H1 (cell line): ENCODE data around the gene UMAD1. TPM values are rescaled to one million over a fixed set of nuclear protein-coding genes. Genes with fewer than 3 reads are reported as not detected.

Experiments
- CTCF ChIA-PET: fragments of 300-600 bp; sonication (Branson Sonifier 250); formaldehyde crosslinking; loops from one replicate; lab custom pipeline; 2021; ENCODE audit not compliant: partially characterized antibody; lab: Charles Lee
- POLR2A ChIA-PET: fragments of 300-600 bp; sonication (Branson Sonifier 250); formaldehyde crosslinking; loops from one replicate; lab custom pipeline; 2021; ENCODE audit warnings: inconsistent platforms; ENCODE audit not compliant: partially characterized antibody; lab: Charles Lee
- DNase-seq, 2 experiments: peaks; one replicate each; pipeline versions ENCODE4 v3.0.0 to v3.0.0-alpha.2; 2010 to 2022; ENCODE audit warnings: low spot score in 2 of 2, low read depth in 1 of 2, mixed read lengths in 1 of 2
- FAIRE-seq: peaks from 2 replicates; lab custom pipeline; 2011; peaks lifted over from hg19 to GRCh38; lab: Jason Lieb, UNC
- H2AFZ ChIP-seq: 2 replicates; pipeline ENCODE4 v1.8.1; 2012; ENCODE audit warnings: low read length, inconsistent platforms
- H2AK5ac ChIP-seq: 2 replicates; pipeline ENCODE4 v1.6.1; 2013; ENCODE audit warnings: low read depth, low read length
- H2BK120ac ChIP-seq: replicated peaks from 2 replicates; pipeline ENCODE3; 2013; ENCODE audit warnings: low read depth, low read length, inconsistent platforms
- H2BK12ac ChIP-seq: 2 replicates; pipeline ENCODE4 v1.6.1; 2013; ENCODE audit warnings: low read depth, low read length
- H2BK15ac ChIP-seq: 2 replicates; pipeline ENCODE4 v1.6.1; 2013; ENCODE audit warnings: low read length
- H2BK20ac ChIP-seq: 2 replicates; pipeline ENCODE4 v1.6.1; 2013; ENCODE audit warnings: low read length
- H2BK5ac ChIP-seq: 2 replicates; pipeline ENCODE4 v1.6.1; 2013; ENCODE audit warnings: low read depth, low read length
- H3K14ac ChIP-seq: 2 replicates; pipeline ENCODE4 v1.6.1; 2013; ENCODE audit warnings: inconsistent platforms; ENCODE audit not compliant: insufficient read length
- H3K18ac ChIP-seq: 2 replicates; pipeline ENCODE4 v1.6.1; 2013; ENCODE audit warnings: low read length; ENCODE audit errors: extremely low read depth
- H3K23ac ChIP-seq: 2 replicates; pipeline ENCODE4 v1.6.1; 2013; ENCODE audit warnings: inconsistent platforms; ENCODE audit not compliant: insufficient read length
- H3K23me2 ChIP-seq: 2 replicates; pipeline ENCODE4 v1.6.1; 2013; ENCODE audit warnings: low read depth, low read length
- H3K27ac ChIP-seq: 2 replicates; pipeline ENCODE4 v1.6.1; 2011; ENCODE audit warnings: low read depth, low read length, inconsistent platforms
- H3K27me3 ChIP-seq, 4 experiments: replicated peaks in 1 of 4; 1 replicate in 1 of 4; 2 replicates in 3 of 4; pipeline versions ENCODE4 v1.6.1 to v1.8.1; 2011 to 2013; ENCODE audit warnings: low read length in 3 of 4, mild to moderate bottlenecking in 3 of 4, inconsistent platforms in 2 of 4, mixed read lengths in 2 of 4, moderate library complexity in 1 of 4; ENCODE audit not compliant: control insufficient read depth in 3 of 4, insufficient read depth in 3 of 4; ENCODE audit errors: extremely low read depth in 1 of 4
- H3K36me3 ChIP-seq, 4 experiments: 2 replicates each; pipeline versions ENCODE4 v1.6.1 to v1.8.1; 2011 to 2013; ENCODE audit warnings: mild to moderate bottlenecking in 4 of 4, low read length in 3 of 4, moderate library complexity in 2 of 4, control low read depth in 1 of 4, inconsistent platforms in 1 of 4; ENCODE audit not compliant: insufficient read depth in 4 of 4, control insufficient read depth in 2 of 4
- H3K4ac ChIP-seq: replicated peaks from 2 replicates; pipeline ENCODE3; 2013; ENCODE audit warnings: low read length, low read depth, mixed read lengths, inconsistent platforms; ENCODE audit not compliant: insufficient read length
- H3K4me1 ChIP-seq, 4 experiments: replicated peaks in 1 of 4; 1 replicate in 1 of 4; 2 replicates in 3 of 4; pipeline versions ENCODE4 v1.6.1 to v1.8.1; 2011 to 2013; ENCODE audit warnings: low read length in 3 of 4, inconsistent platforms in 2 of 4, mixed read lengths in 1 of 4; ENCODE audit not compliant: insufficient read depth in 4 of 4, control insufficient read depth in 3 of 4
- H3K4me2 ChIP-seq, 2 experiments: 2 replicates each; pipeline versions ENCODE4 v1.6.1 to v1.8.1; 2011 to 2013; ENCODE audit warnings: low read depth in 2 of 2, low read length in 2 of 2, control low read depth in 1 of 2, inconsistent platforms in 1 of 2, mild to moderate bottlenecking in 1 of 2; ENCODE audit not compliant: insufficient read depth in 1 of 2
- H3K4me3 ChIP-seq, 4 experiments: fragments of 200-600, 300-600 bp in 1 of 4; sonication (generic), shearing (Covaris generic), sonication (Bioruptor Twin) in 1 of 4; 2 replicates each; pipeline versions ENCODE4 v1.5.1 to v1.8.1; 2011 to 2016; ENCODE audit warnings: low read length in 4 of 4, low read depth in 3 of 4, control low read depth in 2 of 4, inconsistent platforms in 2 of 4, mild to moderate bottlenecking in 2 of 4, mixed read lengths in 1 of 4, moderate library complexity in 1 of 4; ENCODE audit not compliant: insufficient read depth in 2 of 4; ENCODE audit errors: extremely low read depth in 1 of 4
- H3K56ac ChIP-seq: replicated peaks from 2 replicates; pipeline ENCODE3; 2013; ENCODE audit warnings: low read depth, mild to moderate bottlenecking, mixed read lengths, low read length, inconsistent platforms; ENCODE audit not compliant: insufficient read length
- H3K79me1 ChIP-seq: 2 replicates; pipeline ENCODE4 v1.6.1; 2013; ENCODE audit warnings: low read depth, low read length, control low read depth
- H3K79me2 ChIP-seq, 2 experiments: 2 replicates each; pipeline versions ENCODE4 v1.6.1 to v1.8.1; 2012 to 2013; ENCODE audit warnings: low read length in 2 of 2, mild to moderate bottlenecking in 2 of 2, inconsistent platforms in 1 of 2; ENCODE audit not compliant: insufficient read depth in 2 of 2, control insufficient read depth in 1 of 2
- H3K9ac ChIP-seq, 4 experiments: replicated peaks in 1 of 4; 1 replicate in 1 of 4; 2 replicates in 3 of 4; pipeline versions ENCODE4 v1.6.1 to v1.8.1; 2011 to 2013; ENCODE audit warnings: low read depth in 3 of 4, low read length in 3 of 4, control low read depth in 2 of 4, mild to moderate bottlenecking in 2 of 4, moderate library complexity in 2 of 4, inconsistent platforms in 1 of 4; ENCODE audit errors: extremely low read depth in 1 of 4
- H3K9me3 ChIP-seq, 2 experiments: 2 replicates each; pipeline versions ENCODE4 v1.6.1 to v1.8.1; 2012 to 2013; ENCODE audit warnings: mild to moderate bottlenecking in 2 of 2, moderate library complexity in 2 of 2, control low read depth in 1 of 2, inconsistent platforms in 1 of 2, low read depth in 1 of 2, low read length in 1 of 2, mixed read lengths in 1 of 2; ENCODE audit not compliant: insufficient read depth in 2 of 2
- H4K20me1 ChIP-seq, 2 experiments: replicated peaks in 1 of 2; 2 replicates each; pipeline versions ENCODE3 to v1.8.1; 2011 to 2013; ENCODE audit warnings: inconsistent platforms in 2 of 2, low read length in 2 of 2, mild to moderate bottlenecking in 1 of 2; ENCODE audit not compliant: insufficient read depth in 2 of 2, control insufficient read depth in 1 of 2
- H4K5ac ChIP-seq: 2 replicates; pipeline ENCODE4 v1.6.1; 2013; ENCODE audit warnings: low read length, low read depth, mixed read lengths, inconsistent platforms; ENCODE audit not compliant: insufficient read length
- H4K8ac ChIP-seq: 2 replicates; pipeline ENCODE4 v1.8.0; 2013; ENCODE audit warnings: mild to moderate bottlenecking, moderate library complexity, low read length, inconsistent platforms; ENCODE audit not compliant: insufficient read depth; ENCODE audit errors: extremely low read depth
- H4K91ac ChIP-seq: replicated peaks from 2 replicates; pipeline ENCODE3; 2013; ENCODE audit warnings: low read length, mixed read lengths, inconsistent platforms; ENCODE audit not compliant: insufficient read length
- CBX8 ChIP-seq: fragments of 300-800, 300-1000 bp; sonication (generic); IDR thresholded peaks from 2 replicates; pipeline ENCODE4 v1.7.1; 2016; ENCODE audit warnings: low read depth, low read length, borderline replicate concordance
- MAX ChIP-seq: IDR thresholded peaks from 2 replicates; pipeline ENCODE4 v1.6.1; 2012; ENCODE audit warnings: inconsistent platforms
- POLR2A ChIP-seq, 2 experiments: IDR thresholded peaks; 1 replicate in 1 of 2; 2 replicates in 1 of 2; pipeline ENCODE4 v1.6.1; 2011; ENCODE audit warnings: low read depth in 2 of 2, low read length in 2 of 2, mild to moderate bottlenecking in 2 of 2; ENCODE audit errors: control extremely low read depth in 1 of 2
- RBBP5 ChIP-seq: IDR thresholded peaks from 2 replicates; pipeline ENCODE4 v1.7.1; 2012; ENCODE audit warnings: low read depth, mild to moderate bottlenecking, inconsistent platforms, low read length, moderate library complexity, borderline replicate concordance
- WGBS, 2 experiments: shearing (Covaris generic) in 1 of 2; methylation state at CpG; one replicate each; pipeline versions ENCODE4 v1.1.6 to v1.1.7; 2013 to 2015; ENCODE audit warnings: low lambda C conversion rate in 2 of 2, mixed read lengths in 2 of 2, inconsistent platforms in 1 of 2, low coverage in 1 of 2, missing lambda C conversion rate in 1 of 2; ENCODE audit not compliant: insufficient replicate concordance in 2 of 2, insufficient coverage in 1 of 2, insufficient read length in 1 of 2; ENCODE audit errors: extremely low coverage in 1 of 2, missing lambda C conversion rate in 1 of 2; 5-methylcytosine and 5-hydroxymethylcytosine counted together
- polyA plus RNA-seq, 7 experiments: library from polyadenylated mRNA; depleted of rRNA in 3 of 7; stranded (reverse) in 5 of 7; unstranded in 2 of 7; fragments of >200 nt in 5 of 7; fragments of 200-250 nt in 2 of 7; gene quantifications; 1 replicate in 5 of 7; 2 replicates in 1 of 7; 4 replicates in 1 of 7; pipeline versions ENCODE4 v1.2.1 to v1.2.3, GENCODE V29; 2011 to 2013; ENCODE audit warnings: missing spikeins in 2 of 7, mixed read lengths in 2 of 7
- total RNA-seq: library from RNA; stranded (reverse); fragmentation: NEBNext Ultra II Directional; extraction: Animal tissue kit (Norgen Biotek cat#: 25700); gene quantifications from 2 replicates; pipeline ENCODE4 v1.2.1, GENCODE V29; 2021

The UMAD1 gene
- total and polyA plus RNA-seq, 2 of the 8 experiments (the other 6 are each of a cell fraction or from before 2014, with no cell fraction given): 10.4 to 12.3 TPM

- no peak overlapping the region for H3K14ac ChIP-seq
- no peak for DNase-seq
- H3K56ac ChIP-seq: no peak overlapping the region
- no peak overlapping the region for H2AFZ ChIP-seq
- no peak overlapping the region for H3K18ac ChIP-seq
- no peak overlapping the region for H2AK5ac ChIP-seq
- H3K4me1 ChIP-seq: peaks cover 0 to 3% (median 0%) of the 10 kb centered on the region in 4 experiments; a peak in 2 of 7 replicates
- no peak overlapping the region for H3K4me3 ChIP-seq
- H3K36me3 ChIP-seq: no peaks in the 10 kb centered on the region
- TF ChIP-seq MAX (no peak), POLR2A (IDR thresholded peaks at IDR 0.05; ENCODE audit: control extremely low read depth in 1 of 2, low read depth in 2 of 2, low read length in 2 of 2) (no peak), CBX8 (no peak), RBBP5 (no peak)
- no peaks in the 10 kb centered on the region for H3K27me3 ChIP-seq
- H2BK120ac ChIP-seq: no peak overlapping the region
- H4K5ac ChIP-seq: no peak overlapping the region
- H4K8ac ChIP-seq: no peak overlapping the region
- no peak overlapping the region for H3K27ac ChIP-seq
- no peaks in the 10 kb centered on the region for H3K79me2 ChIP-seq
- H3K4ac ChIP-seq: no peak overlapping the region
- no peak overlapping the region for H2BK15ac ChIP-seq
- ChIA-PET CTCF (interaction anchor here (1.6 kb wide), 1 partner anchor 256 kb away, joined by 3 read pairs; no protein-coding TSS in a partner anchor), POLR2A (interaction anchor here (1.1 kb wide), 1 partner anchor 8 kb away, joined by 3 read pairs; no protein-coding TSS in a partner anchor)
- H4K20me1 ChIP-seq: no peaks in the 10 kb centered on the region
- H2BK12ac ChIP-seq: no peak overlapping the region
- no peaks in the 10 kb centered on the region for H3K9me3 ChIP-seq
- no peak for FAIRE-seq
- 90% methylated on average over 4 of the region's 4 CpGs; no CpG with 5 or more reads in 1 of the 2 experiments for WGBS, 2 experiments
- H3K9ac ChIP-seq: no peak overlapping the region
- no peak overlapping the region for H2BK20ac ChIP-seq
- H2BK5ac ChIP-seq: no peak overlapping the region
- no peak overlapping the region for H3K23ac ChIP-seq
- H3K79me1 ChIP-seq: no peaks in the 10 kb centered on the region
- H4K91ac ChIP-seq: no peak overlapping the region
- no peaks in the 10 kb centered on the region for H3K23me2 ChIP-seq
- H3K4me2 ChIP-seq: no peak overlapping the region
Observed at GRCh38 chr7:7909376-7909775, 268.8 kb downstream of the UMAD1 start.
